WERI-Rb-1 (cell line): ENCODE data around the gene SCFD2.

Experiments used
- DNase-seq: peaks from one replicate; pipeline ENCODE4 v3.0.0-alpha.2; 2020
- H3K27ac ChIP-seq: fragments of 250-450 bp; sonication (Bioruptor Pico); 2 replicates; pipeline ENCODE4 v1.5.1; 2020; ENCODE audit warnings: mild to moderate bottlenecking, moderate library complexity
- H3K27me3 ChIP-seq: fragments of 250-450 bp; sonication (Bioruptor Pico); 2 replicates; pipeline ENCODE4 v1.5.1; 2021; ENCODE audit warnings: mild to moderate bottlenecking, low read depth, moderate library complexity; ENCODE audit not compliant: insufficient read depth, severe bottlenecking
- H3K36me3 ChIP-seq: fragments of 250-450 bp; sonication (Bioruptor Pico); 2 replicates; pipeline ENCODE4 v1.5.1; 2020; ENCODE audit warnings: mild to moderate bottlenecking, moderate library complexity
- H3K4me3 ChIP-seq: 2 replicates; pipeline ENCODE4 v1.5.1; 2011; ENCODE audit warnings: low read depth, mild to moderate bottlenecking, control low read depth, low read length
- H3K9me3 ChIP-seq: fragments of 250-450 bp; sonication (Bioruptor Pico); 2 replicates; pipeline ENCODE4 v1.5.1; 2021; ENCODE audit warnings: mild to moderate bottlenecking, moderate library complexity; ENCODE audit not compliant: severe bottlenecking
- TF ChIP-seq, protein P1 (sequence below): IDR thresholded peaks from 2 replicates; pipeline ENCODE4 v1.5.1; 2011; ENCODE audit warnings: low read depth, mild to moderate bottlenecking, control low read depth, inconsistent platforms, low read length

The SCFD2 gene

DNA sequence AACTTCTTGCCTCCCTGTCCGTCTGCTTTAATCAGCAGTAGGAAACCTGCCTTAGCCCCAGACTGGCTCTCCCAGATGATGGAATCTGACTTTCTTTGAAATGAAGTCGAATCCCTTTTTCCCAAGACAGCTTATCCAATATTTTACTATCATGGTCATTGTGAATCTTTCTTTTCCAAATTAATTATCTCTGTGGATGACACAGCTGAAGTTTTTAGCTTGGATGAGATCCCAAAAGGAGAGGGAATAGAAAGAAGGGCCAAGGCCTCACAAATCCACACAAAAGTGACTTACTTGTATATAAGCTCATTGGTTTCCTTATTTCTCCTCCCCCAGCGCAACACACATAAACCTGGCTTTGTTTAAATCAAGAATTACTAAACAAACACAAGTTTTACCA lies 403.1 kb downstream of the SCFD2 start:
- TF ChIP-seq, protein P1, sequence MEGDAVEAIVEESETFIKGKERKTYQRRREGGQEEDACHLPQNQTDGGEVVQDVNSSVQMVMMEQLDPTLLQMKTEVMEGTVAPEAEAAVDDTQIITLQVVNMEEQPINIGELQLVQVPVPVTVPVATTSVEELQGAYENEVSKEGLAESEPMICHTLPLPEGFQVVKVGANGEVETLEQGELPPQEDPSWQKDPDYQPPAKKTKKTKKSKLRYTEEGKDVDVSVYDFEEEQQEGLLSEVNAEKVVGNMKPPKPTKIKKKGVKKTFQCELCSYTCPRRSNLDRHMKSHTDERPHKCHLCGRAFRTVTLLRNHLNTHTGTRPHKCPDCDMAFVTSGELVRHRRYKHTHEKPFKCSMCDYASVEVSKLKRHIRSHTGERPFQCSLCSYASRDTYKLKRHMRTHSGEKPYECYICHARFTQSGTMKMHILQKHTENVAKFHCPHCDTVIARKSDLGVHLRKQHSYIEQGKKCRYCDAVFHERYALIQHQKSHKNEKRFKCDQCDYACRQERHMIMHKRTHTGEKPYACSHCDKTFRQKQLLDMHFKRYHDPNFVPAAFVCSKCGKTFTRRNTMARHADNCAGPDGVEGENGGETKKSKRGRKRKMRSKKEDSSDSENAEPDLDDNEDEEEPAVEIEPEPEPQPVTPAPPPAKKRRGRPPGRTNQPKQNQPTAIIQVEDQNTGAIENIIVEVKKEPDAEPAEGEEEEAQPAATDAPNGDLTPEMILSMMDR = no peak
- Histone ChIP-seq H3K27me3 (no peaks in the 10 kb centered on the region), H3K36me3 (no peaks in the 10 kb centered on the region; the same call in 1 of the 2 replicates), H3K4me3 (no peak overlapping the region), H3K27ac (no peak overlapping the region), H3K9me3 (no peaks in the 10 kb centered on the region)
- DNase-seq = no peak

DNA sequence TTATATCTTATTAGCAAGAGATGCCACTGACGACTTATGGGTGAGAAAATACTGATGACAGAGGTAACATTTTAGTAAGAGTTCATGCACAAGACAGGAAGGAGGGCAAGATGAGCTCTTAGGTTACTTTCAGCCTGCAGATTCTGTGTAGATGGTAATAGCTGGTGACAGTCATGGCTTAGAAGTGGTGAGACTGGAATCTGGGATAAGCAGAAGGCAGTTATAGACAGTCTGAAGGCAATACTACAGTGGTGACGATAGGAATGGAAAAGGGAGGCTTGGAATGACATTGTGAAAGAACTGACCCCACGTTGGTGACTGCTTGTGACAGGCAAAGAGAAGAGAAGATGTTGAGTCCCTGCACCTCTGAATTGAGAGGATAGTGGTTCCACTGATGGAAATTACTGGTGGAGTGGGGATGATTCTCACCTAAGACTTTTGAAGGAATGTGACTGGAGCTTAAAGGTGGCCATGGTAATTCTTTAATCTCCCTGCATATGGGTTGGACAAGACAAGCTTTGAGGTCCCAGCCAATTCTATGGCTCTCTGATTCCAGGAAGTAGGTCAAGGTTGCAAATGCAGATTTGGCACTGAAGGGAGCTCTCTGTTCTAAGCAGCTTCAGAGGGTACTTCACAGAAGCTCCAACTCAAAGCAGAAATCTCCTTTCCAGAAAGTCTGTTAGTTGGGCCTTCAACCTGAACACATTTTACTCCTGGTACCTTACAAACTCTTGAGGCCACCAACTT lies 404.0 kb downstream of the SCFD2 start:
- H3K27me3 ChIP-seq = no peaks in the 10 kb centered on the region
- no peaks in the 10 kb centered on the region for H3K9me3 ChIP-seq
- TF ChIP-seq, protein P1 = no peak
- no peak for DNase-seq
- no peaks in the 10 kb centered on the region; the same call in 1 of the 2 replicates for H3K36me3 ChIP-seq
- H3K4me3 ChIP-seq = no peak overlapping the region
- no peak overlapping the region for H3K27ac ChIP-seq

DNA sequence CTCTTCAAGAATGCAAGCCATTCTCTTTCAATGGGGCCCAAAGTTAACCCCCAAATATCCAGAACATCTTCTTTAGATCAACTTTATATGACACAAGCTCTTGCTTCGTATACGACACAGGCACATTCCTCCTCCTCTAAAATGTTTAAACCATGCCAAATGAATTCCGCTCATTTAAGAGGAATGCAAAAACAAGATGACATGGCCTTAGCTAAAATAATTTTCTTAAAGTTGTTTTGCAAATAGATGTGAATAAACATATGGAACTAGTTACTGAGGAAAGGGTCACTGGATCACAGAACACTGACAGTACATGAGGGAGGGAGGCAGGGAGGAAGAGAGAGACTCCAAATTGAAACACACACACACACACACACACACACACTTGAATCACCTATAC lies 406.3 kb downstream of the SCFD2 start:
- no peak overlapping the region for H3K4me3 ChIP-seq
- no peaks in the 10 kb centered on the region for H3K27me3 ChIP-seq
- DNase-seq = no peak
- no peaks in the 10 kb centered on the region; the same call in 1 of the 2 replicates for H3K36me3 ChIP-seq
- H3K9me3 ChIP-seq = no peaks in the 10 kb centered on the region
- TF ChIP-seq, protein P1 = no peak
- no peak overlapping the region for H3K27ac ChIP-seq

DNA sequence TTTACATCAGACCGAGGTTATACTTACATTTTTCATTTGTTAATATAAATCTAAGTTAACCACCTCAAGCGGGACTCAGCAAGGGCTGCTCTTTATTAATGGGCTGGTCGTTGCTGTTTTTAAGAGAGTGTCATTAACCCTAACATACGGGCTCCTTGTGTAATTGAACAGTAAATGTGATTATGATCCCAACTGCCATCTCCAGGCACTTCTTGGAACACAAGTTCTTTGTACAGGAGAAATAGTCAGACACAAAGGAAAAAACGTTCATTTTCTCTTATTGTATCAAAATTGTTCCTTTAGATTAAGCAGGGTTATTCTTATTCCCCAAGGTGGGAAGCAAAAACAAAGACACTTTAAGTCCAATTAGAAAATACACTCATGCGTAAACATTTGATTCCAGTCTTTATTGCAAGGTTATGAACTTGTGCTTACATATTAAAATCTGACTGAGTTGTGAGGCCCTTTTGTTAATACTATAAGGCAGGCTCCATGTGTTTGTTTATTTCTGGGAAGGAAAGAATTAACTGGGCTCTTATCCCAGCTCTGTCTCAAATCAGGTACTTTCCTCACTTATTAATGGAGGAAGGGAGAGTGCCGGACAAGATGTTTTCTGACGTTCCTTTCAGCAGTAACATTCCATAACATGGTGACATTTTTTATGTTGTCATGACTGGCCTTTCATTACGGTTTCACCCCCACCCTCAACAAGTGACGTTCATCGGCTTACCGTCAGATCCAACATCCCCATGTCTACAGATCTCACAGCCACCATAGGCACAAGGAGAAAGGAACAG lies 407.8 kb downstream of the SCFD2 start:
- TF ChIP-seq, protein P1 = no peak
- no peak overlapping the region for H3K27ac ChIP-seq
- no peaks in the 10 kb centered on the region for H3K9me3 ChIP-seq
- no peak for DNase-seq
- H3K27me3 ChIP-seq = no peaks in the 10 kb centered on the region
- no peak overlapping the region for H3K4me3 ChIP-seq
- no peaks in the 10 kb centered on the region; the same call in 1 of the 2 replicates for H3K36me3 ChIP-seq

DNA sequence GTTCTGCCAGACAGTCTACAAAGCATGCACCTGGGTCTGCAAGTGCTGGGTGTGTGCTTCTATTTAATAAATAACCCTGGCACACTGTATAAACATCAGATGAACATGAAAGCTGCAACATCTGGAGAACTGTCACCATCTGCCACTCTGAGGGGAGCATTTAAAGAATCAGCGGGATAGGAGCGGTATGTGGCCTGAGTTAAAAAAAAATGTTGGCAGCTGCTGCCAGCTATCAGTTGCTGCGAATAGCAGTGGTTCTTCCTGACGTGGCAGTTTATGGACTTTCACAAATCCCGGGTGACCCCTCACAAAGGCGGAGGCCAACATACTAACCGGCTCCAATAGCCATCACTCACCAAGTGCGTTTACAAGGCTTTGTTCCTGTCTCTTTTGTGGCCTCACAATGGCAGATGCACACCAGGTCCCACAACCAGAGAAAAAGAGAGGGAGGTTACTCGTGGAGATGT lies 408.6 kb downstream of the SCFD2 start:
- no peak for DNase-seq
- H3K27me3 ChIP-seq = no peaks in the 10 kb centered on the region
- H3K9me3 ChIP-seq = no peaks in the 10 kb centered on the region
- TF ChIP-seq, protein P1 = no peak
- H3K36me3 ChIP-seq = no peaks in the 10 kb centered on the region; the same call in 1 of the 2 replicates
- H3K4me3 ChIP-seq = no peak overlapping the region
- H3K27ac ChIP-seq = no peak overlapping the region
